WI38 (cell line): ENCODE measurements around the gene MYO1D.

Source experiments
- H3K4me3 ChIP-seq: 2 replicates; pipeline ENCODE4 v1.5.1; 2011; ENCODE audit warnings: low read depth, mild to moderate bottlenecking, control low read depth, low read length
- TF ChIP-seq, protein P1 (sequence below): IDR thresholded peaks from 2 replicates; pipeline ENCODE4 v1.5.1; 2012; ENCODE audit warnings: low read depth, mild to moderate bottlenecking, control low read depth, low read length

Gene MYO1D

DNA sequence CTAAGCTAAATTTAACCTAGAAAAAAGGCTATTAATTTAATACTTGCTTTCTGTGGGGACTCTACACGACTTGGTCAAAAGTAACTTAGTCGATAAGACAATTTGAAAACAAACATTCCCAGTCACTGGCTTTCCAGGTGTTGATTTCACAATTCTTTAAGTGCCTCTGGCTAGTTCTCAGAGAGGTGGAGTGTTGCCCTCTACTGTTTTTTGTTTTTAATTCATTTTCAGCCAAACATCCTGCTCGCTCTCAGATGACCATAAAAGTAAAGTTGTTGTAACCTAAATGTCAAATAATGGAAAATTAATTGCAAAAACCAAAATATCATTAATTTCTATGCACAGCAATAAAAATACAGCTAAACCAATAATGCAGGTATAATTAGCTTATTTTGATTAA lies 107.1 kb downstream of the MYO1D start:
- TF ChIP-seq, protein P1, sequence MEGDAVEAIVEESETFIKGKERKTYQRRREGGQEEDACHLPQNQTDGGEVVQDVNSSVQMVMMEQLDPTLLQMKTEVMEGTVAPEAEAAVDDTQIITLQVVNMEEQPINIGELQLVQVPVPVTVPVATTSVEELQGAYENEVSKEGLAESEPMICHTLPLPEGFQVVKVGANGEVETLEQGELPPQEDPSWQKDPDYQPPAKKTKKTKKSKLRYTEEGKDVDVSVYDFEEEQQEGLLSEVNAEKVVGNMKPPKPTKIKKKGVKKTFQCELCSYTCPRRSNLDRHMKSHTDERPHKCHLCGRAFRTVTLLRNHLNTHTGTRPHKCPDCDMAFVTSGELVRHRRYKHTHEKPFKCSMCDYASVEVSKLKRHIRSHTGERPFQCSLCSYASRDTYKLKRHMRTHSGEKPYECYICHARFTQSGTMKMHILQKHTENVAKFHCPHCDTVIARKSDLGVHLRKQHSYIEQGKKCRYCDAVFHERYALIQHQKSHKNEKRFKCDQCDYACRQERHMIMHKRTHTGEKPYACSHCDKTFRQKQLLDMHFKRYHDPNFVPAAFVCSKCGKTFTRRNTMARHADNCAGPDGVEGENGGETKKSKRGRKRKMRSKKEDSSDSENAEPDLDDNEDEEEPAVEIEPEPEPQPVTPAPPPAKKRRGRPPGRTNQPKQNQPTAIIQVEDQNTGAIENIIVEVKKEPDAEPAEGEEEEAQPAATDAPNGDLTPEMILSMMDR: no peak
- H3K4me3 ChIP-seq: no peak overlapping the region

DNA sequence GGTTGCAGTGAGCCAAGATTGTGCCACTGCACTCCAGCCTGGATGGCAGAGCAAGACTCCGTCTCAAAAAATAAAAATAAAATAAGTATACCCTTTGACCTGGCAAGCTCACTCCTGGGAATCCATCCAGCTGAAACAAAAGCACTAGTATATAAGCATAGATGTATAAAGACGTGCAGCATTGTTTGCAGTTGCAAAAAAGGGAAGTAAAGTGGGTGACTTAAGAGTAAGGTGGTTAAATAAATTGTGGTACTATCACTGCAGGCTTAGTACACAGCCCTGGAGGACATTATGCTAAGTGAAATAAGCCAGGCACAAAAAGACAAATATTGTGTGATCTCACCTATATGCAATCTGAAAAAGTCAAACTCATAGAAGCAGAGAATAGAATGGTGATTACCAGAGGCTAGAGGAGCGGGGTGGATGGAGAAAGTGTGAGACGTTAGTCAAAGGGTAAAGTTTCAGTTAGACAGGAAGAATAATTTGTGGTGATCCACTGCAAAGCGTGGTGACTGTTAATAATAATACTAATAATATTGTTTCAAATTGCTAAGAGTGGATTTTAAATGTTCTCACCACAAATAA lies 113.0 kb downstream of the MYO1D start:
- H3K4me3 ChIP-seq: no peak overlapping the region
- TF ChIP-seq, protein P1: no peak

DNA sequence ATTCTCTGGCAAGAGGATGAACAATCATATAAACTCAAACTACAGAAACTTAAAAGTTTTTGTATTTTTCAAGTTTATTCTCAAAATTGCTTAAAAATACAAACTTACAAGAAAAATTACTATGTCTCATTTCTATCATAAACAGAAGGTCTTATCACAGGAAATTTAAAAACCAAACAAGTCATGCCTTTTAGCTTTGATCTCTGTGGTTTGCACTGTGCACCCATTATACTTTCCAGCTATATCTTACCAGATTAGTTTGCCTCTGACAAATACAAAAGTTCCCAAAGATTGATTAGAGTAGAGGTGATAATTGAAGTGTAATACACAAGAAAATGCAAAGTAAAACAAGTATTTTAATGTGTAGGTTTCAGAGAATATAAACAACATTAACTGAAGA lies 117.4 kb downstream of the MYO1D start:
- TF ChIP-seq, protein P1: no peak
- no peak overlapping the region for H3K4me3 ChIP-seq

GRCh38 chr17:32757963-32758362 lies 119.0 kb downstream of the MYO1D start:
- TF ChIP-seq, protein P1: no peak
- no peak overlapping the region for H3K4me3 ChIP-seq

DNA sequence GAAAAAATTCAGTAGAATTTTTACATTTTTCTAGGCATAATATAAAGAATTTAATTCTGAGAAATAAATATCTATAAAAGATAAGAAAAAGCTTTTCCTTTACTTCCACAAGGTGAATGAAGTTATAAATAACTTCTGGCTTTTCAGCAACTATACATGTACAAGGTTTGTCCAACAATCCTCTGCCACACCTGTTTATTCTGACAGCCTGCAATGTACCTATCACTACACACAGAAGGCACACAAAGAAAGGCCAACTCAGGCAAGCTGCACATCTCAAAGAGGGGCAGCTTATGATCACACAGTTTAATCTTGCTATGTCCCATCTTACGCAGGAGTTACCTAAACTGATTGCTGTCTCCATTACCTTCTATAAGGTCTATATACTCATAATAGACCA lies 120.2 kb downstream of the MYO1D start:
- TF ChIP-seq, protein P1: no peak
- H3K4me3 ChIP-seq: no peak overlapping the region

DNA sequence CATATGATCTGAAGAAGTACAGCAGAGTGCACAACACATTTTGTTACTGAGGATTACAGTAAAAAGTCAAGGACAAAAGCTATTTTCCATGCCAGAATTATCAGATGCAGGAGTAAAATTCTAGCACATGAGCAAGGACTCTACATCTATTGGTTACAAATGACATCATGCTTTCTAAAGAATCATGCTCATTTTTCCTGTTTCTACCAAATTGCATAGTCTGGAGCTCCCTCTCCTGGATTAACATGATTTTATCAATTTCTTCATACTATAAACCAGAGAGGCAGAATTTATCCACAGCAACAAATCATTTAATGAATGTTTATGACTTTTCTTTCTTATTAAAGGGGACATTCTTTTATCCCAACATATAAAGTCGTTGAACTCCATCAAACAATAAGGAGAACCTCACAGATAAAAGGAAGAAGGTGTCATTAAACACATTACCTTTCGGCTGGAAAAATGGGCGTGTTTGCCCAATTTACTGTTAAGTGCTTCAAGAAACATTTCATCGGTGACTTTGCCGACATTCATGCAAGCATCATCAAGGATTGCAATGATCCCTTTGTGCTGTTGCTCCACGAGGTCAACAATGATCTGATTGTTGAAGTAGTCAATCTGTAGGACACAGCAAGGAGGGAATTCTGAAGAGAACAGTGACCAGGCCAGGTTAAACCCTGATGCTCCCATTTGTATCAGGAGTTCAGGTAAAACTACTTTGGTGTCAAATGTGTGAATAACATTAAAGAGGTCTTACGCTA lies 121.7 kb downstream of the MYO1D start:
- TF ChIP-seq, protein P1: no peak
- H3K4me3 ChIP-seq: no peak overlapping the region

DNA sequence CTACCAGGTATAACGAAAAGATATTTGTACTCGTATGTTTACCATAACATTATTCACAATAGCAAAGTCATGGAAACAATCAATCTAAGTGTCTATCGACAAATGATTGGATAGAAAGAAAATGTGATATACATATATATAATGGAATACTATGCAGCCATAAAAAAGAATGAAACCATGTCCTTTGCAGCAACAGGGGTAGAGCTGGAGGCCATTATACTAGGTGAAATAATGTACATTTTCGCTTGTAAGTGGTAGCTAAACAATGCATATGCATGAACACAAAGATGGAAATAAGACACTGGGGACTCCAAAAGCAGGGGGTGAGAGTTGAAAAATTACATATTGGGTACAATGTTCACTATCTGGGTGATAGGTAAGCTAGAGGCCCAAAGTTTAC lies 124.0 kb downstream of the MYO1D start:
- no peak overlapping the region for H3K4me3 ChIP-seq
- TF ChIP-seq, protein P1: no peak
